ENCODE measurements around the gene TK1.
"Not testable (repeated sequence)": the region's sequence is repeated elsewhere in the genome, so short reads cannot be mapped to it uniquely, and the experiment has no call there.

TK1 gene, protein sequence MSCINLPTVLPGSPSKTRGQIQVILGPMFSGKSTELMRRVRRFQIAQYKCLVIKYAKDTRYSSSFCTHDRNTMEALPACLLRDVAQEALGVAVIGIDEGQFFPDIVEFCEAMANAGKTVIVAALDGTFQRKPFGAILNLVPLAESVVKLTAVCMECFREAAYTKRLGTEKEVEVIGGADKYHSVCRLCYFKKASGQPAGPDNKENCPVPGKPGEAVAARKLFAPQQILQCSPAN

DNA sequence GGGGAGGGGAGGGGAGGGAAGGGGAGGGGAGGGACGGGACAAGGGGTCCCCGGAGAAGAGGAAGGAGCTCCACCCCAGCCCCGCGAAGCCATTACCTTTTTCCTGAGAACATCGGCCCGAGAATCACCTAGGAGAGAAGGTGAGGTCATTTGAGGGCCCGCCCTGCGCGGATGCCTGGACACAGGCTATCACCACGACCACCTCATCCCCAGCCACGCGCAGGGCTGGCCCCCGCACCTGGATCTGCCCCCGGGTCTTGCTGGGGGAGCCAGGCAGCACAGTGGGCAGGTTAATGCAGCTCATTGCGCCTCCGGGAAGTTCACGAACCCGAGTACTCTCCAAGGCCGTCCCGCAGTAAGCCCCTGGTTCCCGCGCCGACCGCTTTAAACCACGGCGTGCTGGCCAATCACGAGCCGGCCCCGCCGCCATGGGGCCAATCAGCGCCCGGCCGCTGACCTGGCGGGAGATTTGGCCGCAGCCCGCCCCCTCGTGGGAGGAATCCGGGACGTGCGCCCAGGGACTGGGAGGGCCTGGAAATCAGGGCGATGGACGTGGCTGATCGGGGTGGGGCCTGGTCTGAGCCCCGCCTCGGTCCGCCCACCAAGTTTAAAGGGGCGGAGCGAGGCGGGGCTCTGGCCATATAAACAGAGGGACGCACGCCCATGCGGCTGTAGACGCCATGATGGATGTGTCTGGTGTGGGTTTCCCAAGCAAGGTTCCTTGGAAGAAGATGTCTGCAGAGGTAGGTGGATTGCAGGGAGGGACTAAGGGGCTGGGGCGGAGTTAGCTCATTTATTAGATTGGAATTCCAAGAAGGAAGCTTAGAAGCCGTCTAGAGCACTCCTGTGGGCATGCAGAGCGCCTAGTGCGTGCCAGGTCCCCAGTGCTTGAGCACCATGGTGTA lies at the start of gene TK1, which contains the start of gene AFMID:
Gene TK1 (minus strand): TSS at position 361 of the 904 bp plus-strand sequence. CDS start 58 bp downstream, at position 303.
Gene AFMID (plus strand): TSS at position 671 of the 904 bp plus-strand sequence. CDS start 9 bp downstream, at position 680.
- peak; percentile 65 for DNase-seq

DNA sequence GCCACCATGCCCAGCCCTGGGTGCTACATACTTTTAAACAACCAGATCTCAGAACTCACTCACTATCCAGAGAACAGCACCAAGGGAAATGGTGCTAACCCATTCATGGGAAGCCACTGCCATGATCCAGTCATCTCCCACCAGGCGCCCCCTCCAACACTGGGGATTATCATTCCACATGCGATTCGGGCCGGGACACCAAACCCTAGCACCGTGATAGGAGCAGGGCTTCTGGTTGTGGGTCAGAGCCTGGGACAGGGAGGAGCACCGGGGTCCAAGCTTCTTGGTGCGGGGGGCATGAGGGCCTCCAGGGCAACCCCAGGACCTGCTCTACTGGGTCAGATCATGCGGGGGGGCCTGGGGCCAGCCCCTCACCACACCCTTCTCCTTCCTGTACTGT lies 49.0 kb upstream of the TK1 start:
- DNase-seq = no peak

DNA sequence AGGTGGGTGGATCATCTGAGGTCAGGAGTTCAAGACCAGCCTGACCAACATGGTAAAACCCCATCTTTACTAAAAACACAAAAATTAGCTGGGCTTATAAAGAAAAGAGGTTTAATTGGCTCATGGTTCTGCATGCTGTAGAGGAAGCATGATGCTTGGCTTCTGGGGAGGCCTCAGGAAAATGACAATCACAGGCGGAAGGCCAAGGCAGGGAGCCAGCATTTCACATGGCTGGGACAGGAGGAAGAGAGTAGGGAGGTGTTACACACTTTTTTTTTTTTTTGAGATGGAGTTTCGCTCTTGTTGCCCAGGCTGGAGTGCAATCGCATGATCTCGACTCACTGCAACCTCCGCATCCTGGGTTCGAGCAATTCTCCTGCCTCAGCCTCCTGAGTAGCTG lies 48.2 kb upstream of the TK1 start:
- DNase-seq = not testable (repeated sequence)

DNA sequence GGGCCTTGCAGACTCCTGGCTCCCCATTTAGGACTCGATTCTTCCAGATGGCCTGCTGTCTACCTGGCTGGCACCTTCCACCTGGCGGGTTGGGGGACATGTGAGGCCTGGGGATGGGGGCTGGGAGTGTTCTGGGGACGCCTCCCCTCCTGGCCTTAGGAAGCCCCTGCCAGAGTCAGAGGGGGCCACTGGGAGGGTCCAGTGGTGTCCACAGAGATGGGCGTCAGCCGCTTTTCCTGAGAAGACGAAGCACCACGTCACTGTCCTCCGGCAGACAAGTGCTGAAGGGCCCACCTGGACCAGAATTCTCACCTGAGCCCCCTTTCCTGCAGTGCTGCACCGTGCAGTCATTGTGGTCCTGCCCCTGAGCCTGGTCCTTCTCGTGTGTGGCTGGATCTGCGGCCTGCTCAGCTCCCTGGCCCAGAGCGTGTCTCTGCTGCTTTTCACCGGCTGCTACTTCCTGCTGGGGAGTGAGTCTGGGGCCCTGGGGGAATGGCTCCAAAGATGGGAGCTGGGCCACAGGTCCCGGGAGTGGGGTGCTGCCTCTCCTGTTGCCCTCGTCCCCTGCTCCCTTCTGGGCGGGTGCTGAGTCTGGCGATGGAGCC lies 47.5 kb upstream of the TK1 start:
- no peak for DNase-seq

DNA sequence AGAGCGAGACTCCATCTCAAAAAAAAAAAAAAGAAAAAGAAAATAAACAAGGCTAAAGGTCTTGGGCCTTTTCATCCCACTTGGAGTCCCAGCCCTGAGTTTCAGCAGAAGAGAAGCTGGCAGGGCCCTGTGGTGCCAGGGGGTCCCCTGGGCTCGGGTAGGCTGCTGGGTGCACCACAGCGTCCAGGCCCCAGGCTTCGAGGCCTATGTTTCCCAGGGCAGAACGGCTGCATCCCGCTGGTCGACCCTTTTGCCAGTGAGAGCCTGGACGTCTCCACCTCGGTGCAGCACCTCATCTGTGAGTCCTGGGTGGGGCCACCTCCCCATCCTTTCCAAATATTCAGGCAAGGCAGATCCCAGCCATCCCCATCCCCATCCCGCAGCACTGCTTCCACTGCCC lies 46.8 kb upstream of the TK1 start:
- DNase-seq = no peak

DNA sequence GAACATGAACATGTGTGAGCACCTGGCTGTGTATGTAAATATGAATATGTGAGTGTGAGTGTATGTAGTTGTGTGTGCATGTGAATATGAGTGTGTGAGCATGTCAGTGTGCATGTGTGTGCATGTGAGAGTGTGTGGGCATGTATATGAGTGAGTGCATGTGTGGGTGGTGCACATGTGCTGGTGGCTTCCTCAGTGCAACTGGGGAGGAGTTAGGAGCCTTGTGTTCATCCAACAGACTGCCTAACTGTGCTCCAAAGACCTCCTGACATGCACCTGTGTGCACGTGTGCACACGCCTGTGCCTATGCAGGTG lies 46.0 kb upstream of the TK1 start:
- DNase-seq = no peak

DNA sequence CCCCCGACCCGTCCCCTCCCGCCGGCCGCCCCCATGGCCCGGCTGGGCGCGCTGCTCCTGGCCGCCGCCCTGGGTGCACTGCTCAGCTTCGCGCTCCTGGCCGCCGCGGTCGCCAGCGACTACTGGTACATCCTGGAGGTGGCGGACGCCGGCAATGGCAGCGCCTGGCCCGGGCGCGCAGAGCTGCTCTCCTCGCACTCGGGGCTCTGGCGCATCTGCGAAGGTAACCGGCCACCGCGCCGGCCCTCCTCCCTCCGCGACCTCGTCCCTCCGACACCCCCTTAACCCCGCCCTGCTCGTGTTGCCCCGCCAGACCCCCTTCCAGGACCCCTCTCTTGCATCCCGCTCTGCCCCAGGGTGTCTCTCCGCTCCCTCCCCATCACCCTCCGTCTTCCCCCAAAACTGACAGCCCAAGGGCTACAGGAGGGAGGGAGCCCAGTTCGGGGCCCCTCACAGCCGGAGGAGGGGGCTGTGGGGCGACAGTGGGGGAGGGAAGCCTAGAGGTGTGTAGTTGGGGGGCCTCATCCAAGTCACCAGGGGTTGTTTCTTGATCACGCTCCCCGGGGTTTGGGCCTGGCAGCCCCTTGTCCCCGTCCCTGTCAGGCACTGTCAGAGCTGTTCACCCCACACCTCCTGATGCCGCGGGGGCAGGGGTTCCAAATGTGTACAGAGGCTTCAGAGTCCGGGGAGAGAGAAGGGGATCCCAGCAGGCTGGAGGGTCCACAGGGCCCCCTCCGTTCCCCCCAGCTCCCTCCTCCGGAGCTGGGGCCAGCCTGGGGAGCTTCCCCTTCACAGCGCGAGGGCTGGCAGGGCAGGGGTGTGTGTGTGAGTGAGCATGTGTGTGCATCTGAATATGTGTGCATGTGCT lies 45.4 kb upstream of the TK1 start:
- DNase-seq = no peak

DNA sequence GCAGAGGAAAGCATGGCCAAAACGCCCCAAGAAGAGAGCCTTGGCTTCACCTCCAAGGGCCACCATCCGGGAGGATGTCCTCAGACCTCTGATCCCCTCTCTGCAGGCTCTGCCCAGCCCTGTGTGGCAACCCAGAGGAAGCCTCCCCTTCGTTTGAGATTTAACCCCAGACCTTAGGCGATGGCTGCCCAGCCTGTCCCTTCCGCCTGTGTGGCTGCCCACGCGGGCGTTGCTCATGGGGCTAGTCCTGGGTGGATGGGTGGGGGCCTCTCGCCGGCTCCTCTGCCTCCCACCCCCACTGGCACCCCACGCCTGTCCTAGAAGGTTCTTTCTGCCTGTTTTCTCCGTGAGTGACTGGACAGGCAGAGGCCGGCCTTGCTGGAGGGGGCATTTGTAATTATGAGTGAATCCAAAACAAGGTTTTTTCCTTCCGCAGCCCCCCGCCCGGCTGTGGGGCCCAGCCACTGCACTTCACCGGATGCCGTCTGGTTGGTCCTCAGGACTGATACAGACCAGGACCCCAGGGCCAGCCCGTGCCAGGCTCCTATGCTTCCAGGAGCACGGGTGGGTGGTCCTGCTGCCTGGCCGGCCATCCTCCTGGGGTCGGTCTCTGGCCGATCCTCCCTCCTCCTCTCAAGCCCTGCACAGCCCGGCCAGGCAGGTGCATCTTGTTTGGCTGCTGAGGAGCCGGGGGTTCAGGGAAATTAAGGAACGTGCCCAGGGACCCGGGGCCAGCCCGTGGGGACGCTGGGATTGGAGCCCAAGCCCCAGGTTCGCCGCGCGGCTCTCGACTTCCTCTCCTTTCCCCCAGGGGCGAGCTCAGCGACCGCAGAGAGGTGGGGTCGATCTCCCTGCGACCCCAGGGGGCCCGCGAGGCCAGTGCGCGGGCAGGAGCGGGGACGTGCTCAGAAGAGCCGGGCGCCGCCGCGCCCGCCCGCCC lies 44.4 kb upstream of the TK1 start, which contains the start of gene TMEM235:
Gene TMEM235 (plus strand): TSS at position 636 of the 940 bp plus-strand sequence. CDS start 393 bp downstream, outside the sequence.
- no peak for DNase-seq

DNA sequence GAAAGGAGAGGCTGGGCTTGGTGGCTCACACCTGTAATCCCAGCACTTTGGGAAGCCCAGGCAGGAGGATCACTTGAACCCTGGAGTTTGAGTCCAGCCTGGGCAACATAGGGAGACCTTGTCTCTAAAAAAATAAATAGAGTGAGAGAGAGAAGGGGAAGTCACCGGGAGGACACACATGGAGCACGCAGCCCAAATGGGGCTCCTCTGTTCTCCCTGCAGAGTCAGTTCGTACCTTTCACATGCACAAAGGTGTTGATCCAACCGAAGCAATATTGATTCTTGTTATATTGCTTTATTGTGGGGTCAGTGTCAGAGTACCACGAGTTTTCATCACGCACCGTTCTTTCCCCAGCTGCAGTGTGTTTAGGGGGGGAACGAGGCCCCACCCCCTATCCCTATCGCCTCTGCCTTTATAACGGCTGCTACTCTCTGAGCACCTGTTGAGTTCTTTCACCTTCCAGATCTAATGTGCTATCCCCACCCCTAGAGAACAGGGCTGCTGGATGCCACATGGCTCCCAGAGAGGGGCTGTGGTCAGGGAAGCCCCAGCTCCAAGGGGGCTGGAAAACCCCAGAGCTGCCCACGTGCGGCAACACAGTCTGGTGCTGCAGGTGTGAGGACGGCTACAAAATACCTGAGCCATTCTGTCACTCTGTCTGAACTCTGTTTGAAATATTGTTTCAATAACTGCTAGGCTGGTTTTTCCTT lies 43.6 kb upstream of the TK1 start:
- no peak for DNase-seq

DNA sequence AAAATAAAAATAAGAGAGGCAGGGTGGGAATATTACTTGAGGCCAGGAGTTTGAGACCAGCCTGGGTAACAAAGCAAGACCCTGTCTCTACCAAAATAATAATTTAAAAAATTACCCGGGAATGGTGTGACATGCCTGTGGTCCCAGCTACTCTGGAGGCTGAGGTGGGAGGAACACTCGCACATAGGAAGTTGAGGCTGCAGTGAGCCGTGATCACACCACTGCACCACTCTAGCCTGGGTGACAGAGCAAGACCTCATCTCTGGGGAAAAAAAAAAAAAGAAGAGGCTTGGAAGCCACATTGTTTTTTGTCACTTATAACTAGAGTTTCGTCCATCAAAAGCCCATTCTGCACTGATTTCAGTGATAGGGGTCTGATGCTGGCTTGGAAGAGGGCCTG lies 41.3 kb upstream of the TK1 start:
- DNase-seq = no peak

DNA sequence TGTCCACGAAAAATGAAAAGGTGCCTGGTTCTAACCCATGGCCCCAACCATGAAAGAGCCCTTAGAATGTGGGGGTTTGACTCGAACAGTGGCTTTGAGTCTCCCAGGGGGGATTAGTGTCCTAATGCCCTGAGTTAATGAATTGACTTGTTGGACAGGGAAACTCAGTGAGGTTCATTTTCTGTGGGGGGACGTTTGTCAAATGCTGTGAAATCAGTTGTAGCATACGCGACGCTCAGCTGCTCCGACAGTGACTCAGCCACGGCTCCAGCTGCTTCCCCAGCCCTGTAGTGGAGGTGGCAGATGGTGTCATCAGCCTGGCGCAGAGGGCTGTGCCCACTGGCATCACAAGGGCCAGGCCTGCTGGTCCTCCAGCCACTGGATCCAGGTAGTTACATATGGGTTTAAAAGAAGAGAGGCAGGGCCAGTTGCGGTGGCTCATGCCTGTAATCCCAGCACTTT lies 40.6 kb upstream of the TK1 start:
- no peak for DNase-seq

DNA sequence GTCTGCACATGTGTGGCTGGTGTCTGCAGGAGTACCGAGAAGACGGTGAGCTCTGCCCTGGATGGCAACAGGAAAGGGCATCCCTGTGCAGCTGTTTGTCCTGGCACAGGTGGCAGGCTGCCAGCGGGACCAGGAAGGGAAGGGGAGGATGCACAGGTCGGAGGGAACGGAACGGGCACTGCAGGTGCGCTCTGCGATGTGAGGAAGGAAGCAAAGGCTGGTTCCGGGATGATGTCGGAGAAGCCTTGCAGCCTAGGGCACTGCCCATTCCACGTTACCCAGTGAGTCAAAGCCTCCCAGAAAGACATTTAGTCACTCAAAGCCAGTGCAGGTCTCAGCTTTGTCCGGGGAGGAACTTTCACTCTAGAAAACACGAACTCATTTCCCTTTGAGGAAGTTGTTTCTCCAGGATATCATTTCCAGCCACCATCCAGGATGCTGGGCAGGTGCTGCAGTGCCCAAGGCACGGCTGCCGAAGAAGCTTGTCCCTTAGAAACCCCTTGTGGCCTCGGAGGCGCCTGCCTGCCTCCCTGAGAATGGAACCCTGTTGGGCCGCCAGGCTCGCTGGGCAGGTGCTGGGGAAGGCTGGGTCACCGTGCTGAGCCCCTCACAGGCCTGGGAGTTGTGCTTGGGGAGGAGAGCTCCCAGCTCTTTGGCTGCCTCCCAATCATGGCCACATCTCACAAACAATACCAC lies 40.1 kb upstream of the TK1 start:
- no peak for DNase-seq

DNA sequence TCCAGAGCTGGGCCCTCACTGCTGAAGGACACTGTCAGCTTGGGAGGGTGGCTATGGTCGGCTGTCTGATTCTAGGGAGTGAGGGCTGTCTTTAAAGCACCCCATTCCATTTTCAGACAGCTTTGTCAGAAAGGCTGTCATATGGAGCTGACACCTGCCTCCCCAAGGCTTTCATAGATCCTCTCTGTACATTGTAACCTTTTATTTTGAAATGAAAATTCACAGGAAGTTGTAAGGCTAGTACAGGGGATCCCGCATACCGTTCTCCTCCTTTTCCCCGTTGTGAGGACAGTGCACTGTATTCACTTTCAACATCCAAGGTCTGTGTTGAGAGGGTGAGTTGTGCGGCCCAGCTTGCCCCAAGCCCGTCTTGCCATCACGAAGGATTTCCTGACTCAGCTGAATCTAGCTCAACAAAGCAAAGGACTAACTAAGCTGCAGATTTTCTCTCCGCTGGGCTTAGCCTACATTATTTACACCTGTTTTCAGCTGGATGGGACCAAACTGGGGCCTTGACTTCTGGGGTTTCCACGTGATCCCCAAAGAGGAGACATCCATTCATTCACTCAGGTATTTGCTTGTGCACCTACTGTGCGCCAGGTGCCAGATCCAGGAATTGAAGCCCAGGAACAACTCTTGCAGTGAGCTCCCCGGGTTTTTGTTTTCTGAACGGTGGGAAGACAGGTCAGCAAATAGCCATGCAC lies 39.4 kb upstream of the TK1 start:
- no peak for DNase-seq

DNA sequence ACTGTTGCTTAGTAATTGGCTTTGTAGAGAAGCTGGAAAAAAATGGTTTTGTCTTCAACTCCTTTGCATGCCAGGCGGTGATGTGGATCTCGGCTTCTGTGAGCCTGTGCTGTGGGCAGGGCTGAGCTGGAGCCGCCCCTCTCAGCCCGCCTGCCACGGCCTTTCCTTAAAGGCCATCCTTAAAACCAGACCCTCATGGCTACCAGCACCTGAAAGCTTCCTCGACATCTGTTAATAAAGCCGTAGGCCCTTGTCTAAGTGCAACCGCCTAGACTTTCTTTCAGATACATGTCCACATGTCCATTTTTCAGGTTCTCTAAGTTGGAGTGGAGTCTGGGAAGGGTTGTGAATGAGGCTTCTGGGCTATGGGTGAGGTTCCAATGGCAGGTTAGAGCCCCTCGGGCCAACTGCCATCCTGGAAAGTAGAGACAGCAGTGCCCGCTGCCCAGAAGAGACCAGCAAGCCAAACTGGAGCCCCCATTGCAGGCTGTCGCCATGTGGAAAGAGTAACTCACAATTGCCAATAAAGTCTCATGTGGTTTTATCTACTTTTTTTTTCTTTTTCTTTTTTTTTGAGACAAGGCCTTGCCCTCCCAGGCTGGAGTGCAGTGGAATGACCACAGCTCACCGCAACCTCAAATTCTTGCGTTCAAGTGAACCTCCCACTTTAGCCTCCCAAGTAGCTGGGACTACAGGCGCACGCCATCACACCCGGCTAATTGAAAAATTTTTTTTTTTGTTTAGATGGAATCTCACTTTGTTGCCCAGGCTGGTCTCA lies 38.4 kb upstream of the TK1 start:
- no peak for DNase-seq

DNA sequence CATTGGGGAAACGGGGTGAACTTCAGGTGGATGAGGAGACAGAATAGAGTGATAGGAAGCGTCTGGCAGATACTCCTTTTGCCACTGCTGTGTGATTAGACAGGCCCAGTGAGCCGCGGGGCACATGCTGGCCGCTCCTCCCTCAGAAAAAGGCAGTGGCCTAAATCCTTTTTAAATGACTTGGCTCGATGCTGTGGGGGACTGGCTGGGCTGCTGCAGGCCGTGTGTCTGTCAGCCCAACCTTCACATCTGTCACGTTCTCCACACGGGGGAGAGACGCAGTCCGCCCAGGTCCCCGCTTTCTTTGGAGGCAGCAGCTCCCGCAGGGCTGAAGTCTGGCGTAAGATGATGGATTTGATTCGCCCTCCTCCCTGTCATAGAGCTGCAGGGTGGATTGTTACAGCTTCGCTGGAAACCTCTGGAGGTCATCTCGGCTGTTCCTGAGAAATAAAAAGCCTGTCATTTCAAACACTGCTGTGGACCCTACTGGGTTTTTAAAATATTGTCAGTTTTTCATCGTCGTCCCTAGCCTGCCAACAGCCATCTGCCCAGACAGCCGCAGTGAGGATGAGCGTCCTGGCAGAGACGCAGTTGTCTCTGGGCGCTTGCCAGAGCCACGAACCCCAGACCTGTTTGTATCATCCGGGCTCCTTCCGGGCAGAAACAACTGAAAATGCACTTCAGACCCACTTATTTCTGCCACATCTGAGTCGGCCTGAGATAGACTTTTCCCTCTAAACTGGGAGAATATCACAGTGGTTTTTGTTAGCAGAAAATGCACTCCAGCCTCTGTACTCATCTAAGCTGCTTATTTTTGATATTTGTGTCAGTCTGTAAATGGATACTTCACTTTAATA lies 37.6 kb upstream of the TK1 start:
- no peak for DNase-seq

DNA sequence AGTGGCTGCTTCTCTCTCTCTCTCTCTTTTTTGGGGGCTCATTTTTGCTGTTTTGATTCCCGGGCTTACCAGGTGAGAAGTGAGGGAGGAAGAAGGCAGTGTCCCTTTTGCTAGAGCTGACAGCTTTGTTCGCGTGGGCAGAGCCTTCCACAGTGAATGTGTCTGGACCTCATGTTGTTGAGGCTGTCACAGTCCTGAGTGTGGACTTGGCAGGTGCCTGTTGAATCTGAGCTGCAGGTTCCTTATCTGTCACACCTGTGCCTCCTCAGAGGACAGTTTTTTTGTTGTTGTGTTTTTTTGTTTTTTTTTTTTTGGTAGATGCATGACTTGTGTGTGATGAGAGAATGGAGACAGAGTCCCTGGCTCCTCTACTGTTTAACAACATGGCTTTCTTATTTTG lies 36.9 kb upstream of the TK1 start:
- DNase-seq = no peak

DNA sequence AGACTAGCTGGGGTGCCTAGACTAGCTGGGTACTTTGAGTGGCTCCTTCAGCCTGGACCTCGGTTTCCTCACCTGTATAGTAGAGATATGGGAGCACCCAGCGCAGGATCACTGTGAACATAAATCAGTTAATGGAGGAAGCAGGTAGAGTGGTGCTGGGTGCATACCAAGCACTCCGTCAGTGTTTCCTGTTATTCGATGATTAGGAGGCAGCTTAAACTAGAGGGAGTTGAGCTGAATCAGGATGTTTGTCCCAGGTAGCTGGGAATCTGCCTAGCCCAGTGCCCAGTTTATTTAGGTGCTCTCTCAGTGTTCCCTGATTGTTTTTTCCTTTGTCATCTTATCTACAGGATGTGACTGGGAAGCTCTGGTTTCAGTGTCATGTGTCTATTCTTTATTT lies 36.2 kb upstream of the TK1 start:
- no peak for DNase-seq

Data from activated gamma-delta T cell treated with Interleukin-2 at 50 U/mL for 16 hours (primary cell).